ENCODE data around the gene ANO2.

Gene ANO2

DNA sequence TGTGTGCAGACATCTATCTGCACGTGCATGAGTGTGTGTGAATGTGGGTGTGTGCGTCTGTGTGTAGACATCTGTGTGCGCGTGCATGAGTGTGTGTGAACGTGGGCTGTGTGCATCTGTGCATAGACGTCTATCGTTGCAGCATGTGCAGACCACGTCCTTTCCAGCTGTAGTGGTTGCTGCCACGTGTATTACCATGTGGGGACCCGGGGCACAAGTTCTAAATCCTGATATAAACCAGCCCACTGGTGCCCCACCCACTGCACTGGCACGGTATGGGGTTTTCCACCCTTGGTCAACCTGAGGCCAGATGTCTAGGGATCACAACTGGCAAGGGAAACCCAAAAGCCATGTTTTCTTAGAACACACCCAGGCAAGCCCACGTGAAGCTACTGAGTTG lies 197.0 kb downstream of the ANO2 start:
- TF ChIP-seq, protein P1, sequence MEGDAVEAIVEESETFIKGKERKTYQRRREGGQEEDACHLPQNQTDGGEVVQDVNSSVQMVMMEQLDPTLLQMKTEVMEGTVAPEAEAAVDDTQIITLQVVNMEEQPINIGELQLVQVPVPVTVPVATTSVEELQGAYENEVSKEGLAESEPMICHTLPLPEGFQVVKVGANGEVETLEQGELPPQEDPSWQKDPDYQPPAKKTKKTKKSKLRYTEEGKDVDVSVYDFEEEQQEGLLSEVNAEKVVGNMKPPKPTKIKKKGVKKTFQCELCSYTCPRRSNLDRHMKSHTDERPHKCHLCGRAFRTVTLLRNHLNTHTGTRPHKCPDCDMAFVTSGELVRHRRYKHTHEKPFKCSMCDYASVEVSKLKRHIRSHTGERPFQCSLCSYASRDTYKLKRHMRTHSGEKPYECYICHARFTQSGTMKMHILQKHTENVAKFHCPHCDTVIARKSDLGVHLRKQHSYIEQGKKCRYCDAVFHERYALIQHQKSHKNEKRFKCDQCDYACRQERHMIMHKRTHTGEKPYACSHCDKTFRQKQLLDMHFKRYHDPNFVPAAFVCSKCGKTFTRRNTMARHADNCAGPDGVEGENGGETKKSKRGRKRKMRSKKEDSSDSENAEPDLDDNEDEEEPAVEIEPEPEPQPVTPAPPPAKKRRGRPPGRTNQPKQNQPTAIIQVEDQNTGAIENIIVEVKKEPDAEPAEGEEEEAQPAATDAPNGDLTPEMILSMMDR (conservative IDR thresholded peaks at IDR 0.05; ENCODE audit: low read depth, low read length) = no peak
- no peak for DNase-seq (ENCODE audit: low read depth)
- no peak overlapping the region for H3K4me3 ChIP-seq (ENCODE audit: low read depth, low read length)

DNA sequence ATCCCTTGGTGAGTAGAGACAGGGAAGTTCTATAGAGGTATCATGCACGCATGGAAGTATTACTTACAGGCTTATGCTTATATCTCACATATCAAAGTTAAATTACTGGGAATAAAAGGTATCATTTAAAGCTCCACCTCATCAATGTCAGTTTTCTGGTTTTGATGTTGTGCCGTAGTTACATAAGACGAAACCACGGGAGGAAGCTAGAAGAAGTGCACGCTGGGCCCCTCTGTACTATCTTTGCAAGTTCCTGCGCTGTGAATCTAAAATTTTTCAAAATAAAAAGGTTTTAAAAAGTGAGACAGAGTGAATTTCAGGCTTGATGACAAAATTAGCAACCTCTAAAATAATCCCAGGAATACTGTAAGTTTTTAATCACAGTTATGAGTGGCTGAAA lies 198.1 kb downstream of the ANO2 start:
- DNase-seq (ENCODE audit: low read depth) = no peak
- TF ChIP-seq, protein P1 (conservative IDR thresholded peaks at IDR 0.05; ENCODE audit: low read depth, low read length) = no peak
- H3K4me3 ChIP-seq (ENCODE audit: low read depth, low read length) = no peak overlapping the region

DNA sequence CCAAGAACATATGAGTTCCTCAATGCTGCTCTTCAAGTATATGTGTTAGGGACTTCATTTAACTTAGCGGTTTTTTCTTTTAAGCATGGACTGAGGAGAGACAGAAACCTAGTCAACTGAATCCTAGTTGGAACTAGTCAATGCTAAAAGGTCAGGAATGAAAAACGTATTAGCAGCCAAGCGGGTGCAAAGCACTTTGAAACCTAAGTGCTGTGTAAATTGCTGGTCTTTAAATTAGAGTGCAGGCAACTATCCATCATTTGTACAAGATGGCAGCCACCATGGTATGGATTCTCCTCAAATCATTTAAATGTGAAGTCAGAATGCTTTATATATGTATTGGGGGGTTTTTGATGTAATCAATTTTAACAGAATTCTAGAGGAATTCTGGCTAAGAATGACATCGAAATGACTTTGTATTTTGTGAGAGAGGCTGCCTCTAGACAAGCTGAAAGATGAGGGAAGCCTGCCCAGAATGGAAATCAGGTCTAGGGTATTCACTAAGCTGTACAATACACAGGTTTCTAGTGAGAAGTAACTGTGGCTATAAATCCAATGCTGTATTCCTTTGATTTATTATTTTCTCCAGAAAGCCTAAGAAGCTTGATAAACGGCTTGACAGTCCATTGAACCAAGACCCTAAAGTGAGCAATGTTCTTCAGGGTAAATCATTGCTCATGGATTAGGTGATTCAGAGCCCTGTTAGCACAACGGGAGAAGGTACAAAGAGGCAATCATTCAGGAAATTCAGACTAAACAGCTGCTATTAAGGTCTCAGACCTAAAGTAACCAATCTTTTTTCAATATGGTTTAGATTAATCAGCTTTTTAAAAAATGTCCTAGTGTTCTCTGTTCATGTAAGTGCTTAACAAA lies 198.8 kb downstream of the ANO2 start:
- TF ChIP-seq, protein P1 (conservative IDR thresholded peaks at IDR 0.05; ENCODE audit: low read depth, low read length) = no peak
- no peak for DNase-seq (ENCODE audit: low read depth)
- H3K4me3 ChIP-seq (ENCODE audit: low read depth, low read length) = no peak overlapping the region

DNA sequence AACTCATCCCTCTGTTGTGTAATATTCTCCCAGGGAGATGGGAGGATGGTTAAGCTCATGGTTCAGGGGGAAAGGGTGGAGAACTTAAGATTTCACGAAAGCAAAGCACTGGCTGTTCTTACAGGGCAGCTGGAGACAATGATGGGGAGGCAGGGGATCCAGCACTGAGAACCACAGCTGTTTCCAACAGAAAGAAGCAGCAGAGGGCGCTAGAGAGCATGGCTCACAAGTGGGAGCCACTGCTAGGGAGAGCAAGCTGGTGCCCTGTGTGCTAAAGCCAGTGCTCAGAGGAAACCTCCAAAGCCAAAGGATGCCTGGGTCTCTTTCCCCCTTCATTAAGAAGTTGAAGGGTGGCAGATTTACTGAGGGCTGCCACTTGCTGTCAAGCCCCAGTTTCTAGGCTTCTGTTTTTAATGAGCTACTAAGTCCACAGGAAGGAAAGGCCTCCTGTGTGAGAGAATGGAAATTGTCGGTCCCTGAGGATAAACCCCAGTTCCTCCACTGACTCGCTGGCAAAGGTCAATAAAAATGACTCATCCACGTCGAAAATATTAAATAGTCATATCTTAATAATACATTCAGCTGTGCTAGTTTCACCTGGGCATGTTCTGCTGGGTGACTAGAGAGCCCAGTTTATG lies 199.7 kb downstream of the ANO2 start:
- H3K4me3 ChIP-seq (ENCODE audit: low read depth, low read length) = no peak overlapping the region
- TF ChIP-seq, protein P1 (conservative IDR thresholded peaks at IDR 0.05; ENCODE audit: low read depth, low read length) = peak; percentile 63

DNA sequence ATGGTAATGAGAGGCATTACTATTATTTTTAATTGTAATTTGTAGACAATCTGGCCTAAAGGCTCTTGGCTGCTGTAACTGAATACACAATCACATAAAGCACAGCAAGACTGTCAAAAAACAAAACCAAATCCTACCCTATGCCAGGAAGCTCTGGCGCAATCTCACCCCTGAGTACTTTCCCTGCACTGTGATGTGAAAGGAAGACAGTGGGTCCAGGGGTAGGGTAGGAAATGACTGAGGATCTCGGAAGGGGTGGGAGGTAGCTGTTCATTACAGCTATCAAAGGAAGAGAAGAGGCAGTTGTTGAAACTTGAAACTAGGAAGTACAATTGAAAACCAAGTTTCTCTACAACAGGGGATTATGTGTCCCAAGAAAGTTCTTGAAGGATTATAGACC lies 202.8 kb downstream of the ANO2 start:
- no peak overlapping the region for H3K4me3 ChIP-seq (ENCODE audit: low read depth, low read length)
- no peak for DNase-seq (ENCODE audit: low read depth)
- TF ChIP-seq, protein P1 (conservative IDR thresholded peaks at IDR 0.05; ENCODE audit: low read depth, low read length) = no peak

More for the DNA sequence above, 199.7 kb downstream of the ANO2 start:
- peak; percentile 47 for DNase-seq (ENCODE audit: low read depth)

DNA sequence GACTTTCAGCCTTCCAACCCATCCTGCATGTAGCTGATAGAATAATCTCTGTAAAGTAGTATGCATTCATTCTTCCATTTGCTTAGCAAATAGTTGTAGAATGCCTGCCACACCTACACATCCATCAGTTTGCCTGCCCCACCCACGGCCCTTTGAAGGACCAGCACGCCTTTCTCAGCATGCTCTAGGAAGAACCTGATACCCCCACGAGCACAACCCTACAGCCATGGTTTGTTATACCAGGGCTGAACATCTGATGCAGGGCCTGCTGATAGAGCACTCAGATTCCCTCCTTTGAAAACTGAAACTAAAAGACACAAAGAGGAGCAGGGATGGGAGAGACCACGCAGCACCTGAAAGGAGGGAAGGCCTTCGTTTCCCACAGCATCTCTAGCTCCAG lies 205.1 kb downstream of the ANO2 start:
- DNase-seq (ENCODE audit: low read depth) = no peak
- no peak overlapping the region for H3K4me3 ChIP-seq (ENCODE audit: low read depth, low read length)
- TF ChIP-seq, protein P1 (conservative IDR thresholded peaks at IDR 0.05; ENCODE audit: low read depth, low read length) = no peak

Data from choroid plexus epithelial cell (primary cell).